ENCODE data around the gene DMXL1. TPM values are rescaled to one million over a fixed set of nuclear protein-coding genes. Genes with fewer than 3 reads are reported as not detected.

Gene DMXL1
- polyA plus RNA-seq, 3 donors from 2014 or later: 14.0 to 15.6 (median 14.7) TPM

GRCh38 chr5:119257613-119258012 is 186.7 kb downstream of the DMXL1 start:
- no peak overlapping the region for H3K27ac Mint-ChIP-seq
- H3K9me3 Mint-ChIP-seq: peaks cover 0 to 4% (median 0%) of the 10 kb centered on the region in 6 donors
- no peaks in the 10 kb centered on the region for H3K4me1 Mint-ChIP-seq
- H3K4me3 Mint-ChIP-seq: no peak overlapping the region
- DNase-seq: no peak
- peaks cover 0 to 6% (median under 1%) of the 10 kb centered on the region in 3 donors for H3K27me3 Mint-ChIP-seq (ENCODE audit: low read depth in 3 of 3)
- H3K36me3 Mint-ChIP-seq: peaks cover 1 to 5% (median 2%) of the 10 kb centered on the region in 3 donors

GRCh38 chr5:119263639-119264038 is 192.8 kb downstream of the DMXL1 start:
- H3K4me3 Mint-ChIP-seq: peak overlapping the region in 1 of 5 donors; percentile 25
- peaks cover 10 to 24% of the 10 kb centered on the region in 2 donors for H3K4me1 Mint-ChIP-seq
- no peak for DNase-seq
- H3K27ac Mint-ChIP-seq: no peak overlapping the region
- H3K36me3 Mint-ChIP-seq: peaks cover 0 to 5% (median 3%) of the 10 kb centered on the region in 3 donors
- peaks cover 0 to 8% (median 0%) of the 10 kb centered on the region in 6 donors for H3K9me3 Mint-ChIP-seq
- peaks cover 3 to 12% (median 6%) of the 10 kb centered on the region in 3 donors for H3K27me3 Mint-ChIP-seq (ENCODE audit: low read depth in 3 of 3)

GRCh38 chr5:119264186-119264585 is 193.3 kb downstream of the DMXL1 start:
- peaks cover 0 to 5% (median 3%) of the 10 kb centered on the region in 3 donors for H3K36me3 Mint-ChIP-seq
- peaks cover 6 to 18% (median 9%) of the 10 kb centered on the region in 3 donors for H3K27me3 Mint-ChIP-seq (ENCODE audit: low read depth in 3 of 3)
- H3K4me3 Mint-ChIP-seq: no peak overlapping the region
- peaks cover 0 to 8% (median 0%) of the 10 kb centered on the region in 6 donors for H3K9me3 Mint-ChIP-seq
- peaks cover 11 to 24% of the 10 kb centered on the region in 2 donors for H3K4me1 Mint-ChIP-seq
- no peak for DNase-seq
- no peak overlapping the region for H3K27ac Mint-ChIP-seq

- Mint-ChIP-seq H3K36me3 (peaks cover 0 to 5% (median 3%) of the 10 kb centered on the region in 3 donors), H3K4me3 (peak overlapping the region; percentile 97 to 100 (median 99)), H3K27ac (peak overlapping the region; percentile 89 to 96 (median 94)), H3K4me1 (peaks cover 48 to 62% of the 10 kb centered on the region in 2 donors), H3K27me3 (ENCODE audit: low read depth in 3 of 3) (peaks cover 5 to 19% (median 7%) of the 10 kb centered on the region in 3 donors), H3K9me3 (peaks cover 0 to 5% (median 0%) of the 10 kb centered on the region in 6 donors)
- peak; percentile 76 to 82 (median 80) for DNase-seq
These were observed 197.1 kb downstream of the DMXL1 start for GRCh38 chr5:119267958-119268386.

- Mint-ChIP-seq H3K27ac (peak overlapping the region; percentile 89 to 96 (median 94)), H3K4me3 (peak overlapping the region; percentile 97 to 100 (median 99)), H3K4me1 (peaks cover 54 to 68% of the 10 kb centered on the region in 2 donors), H3K9me3 (peaks cover 0 to 2% (median 0%) of the 10 kb centered on the region in 6 donors), H3K27me3 (ENCODE audit: low read depth in 3 of 3) (peaks cover 5 to 19% (median 7%) of the 10 kb centered on the region in 3 donors), H3K36me3 (peaks cover 0 to 5% (median 0%) of the 10 kb centered on the region in 3 donors)
- DNase-seq: peak; percentile 91 to 92 (median 91)
These were observed 197.6 kb downstream of the DMXL1 start for GRCh38 chr5:119268387-119269060.

GRCh38 chr5:119269061-119269944 is 198.4 kb downstream of the DMXL1 start:
- Mint-ChIP-seq H3K36me3 (no peaks in the 10 kb centered on the region), H3K27me3 (ENCODE audit: low read depth in 3 of 3) (peaks cover 5 to 19% (median 7%) of the 10 kb centered on the region in 3 donors), H3K27ac (peak overlapping the region; percentile 89 to 96 (median 94)), H3K9me3 (no peaks in the 10 kb centered on the region), H3K4me3 (peak overlapping the region; percentile 97 to 100 (median 99)), H3K4me1 (peaks cover 62 to 75% of the 10 kb centered on the region in 2 donors)
- DNase-seq: peak in 1 of 3 donors; percentile 30

GRCh38 chr5:119270121-119270565 is 199.3 kb downstream of the DMXL1 start:
- Mint-ChIP-seq H3K27ac (peak overlapping the region; percentile 89 to 96 (median 94)), H3K4me3 (peak overlapping the region; percentile 97 to 100 (median 99)), H3K9me3 (no peaks in the 10 kb centered on the region), H3K36me3 (no peaks in the 10 kb centered on the region), H3K27me3 (ENCODE audit: low read depth in 3 of 3) (peaks cover 5 to 19% (median 7%) of the 10 kb centered on the region in 3 donors), H3K4me1 (peaks cover 70 to 84% of the 10 kb centered on the region in 2 donors)
- no peak for DNase-seq

- Mint-ChIP-seq H3K4me3 (peak overlapping the region; percentile 97 to 100 (median 99)), H3K36me3 (no peaks in the 10 kb centered on the region), H3K9me3 (no peaks in the 10 kb centered on the region), H3K27me3 (ENCODE audit: low read depth in 3 of 3) (peaks cover 5 to 15% (median 7%) of the 10 kb centered on the region in 3 donors), H3K27ac (peak overlapping the region; percentile 89 to 97 (median 94)), H3K4me1 (peaks cover 80 to 85% of the 10 kb centered on the region in 2 donors)
- DNase-seq: no peak
These were observed 200.3 kb downstream of the DMXL1 start for GRCh38 chr5:119270960-119271757.

- Mint-ChIP-seq H3K9me3 (no peaks in the 10 kb centered on the region), H3K4me3 (peak overlapping the region; percentile 97 to 100 (median 99)), H3K27ac (peak overlapping the region; percentile 89 to 97 (median 94)), H3K27me3 (ENCODE audit: low read depth in 3 of 3) (peaks cover 5 to 15% (median 7%) of the 10 kb centered on the region in 3 donors), H3K36me3 (no peaks in the 10 kb centered on the region), H3K4me1 (peaks cover 87 to 90% of the 10 kb centered on the region in 2 donors)
- peak; percentile 41 to 44 (median 43) for DNase-seq
These were observed 201.2 kb downstream of the DMXL1 start for GRCh38 chr5:119271758-119272730.

GRCh38 chr5:119273391-119273839 is 202.5 kb downstream of the DMXL1 start:
- H3K9me3 Mint-ChIP-seq: no peaks in the 10 kb centered on the region
- H3K4me3 Mint-ChIP-seq: peak overlapping the region; percentile 97 to 100 (median 99)
- peaks cover 9 to 16% (median 10%) of the 10 kb centered on the region in 3 donors for H3K27me3 Mint-ChIP-seq (ENCODE audit: low read depth in 3 of 3)
- H3K4me1 Mint-ChIP-seq: peaks cover 91 to 93% of the 10 kb centered on the region in 2 donors
- H3K27ac Mint-ChIP-seq: peak overlapping the region; percentile 89 to 97 (median 94)
- H3K36me3 Mint-ChIP-seq: no peaks in the 10 kb centered on the region
- DNase-seq: no peak

- Mint-ChIP-seq H3K27ac (peak overlapping the region; percentile 89 to 97 (median 94)), H3K9me3 (no peaks in the 10 kb centered on the region), H3K4me3 (peak overlapping the region; percentile 97 to 100 (median 99)), H3K27me3 (ENCODE audit: low read depth in 3 of 3) (peaks cover 8 to 14% (median 9%) of the 10 kb centered on the region in 3 donors), H3K4me1 (peaks cover 98 to 100% of the 10 kb centered on the region in 2 donors), H3K36me3 (no peaks in the 10 kb centered on the region)
- DNase-seq: no peak
These were observed 203.3 kb downstream of the DMXL1 start for GRCh38 chr5:119274030-119274766.

All from immature natural killer cell (primary cell).